Daoy (cell line): ENCODE data around the gene NCF4. TPM values are rescaled to one million over a fixed set of nuclear protein-coding genes. Genes with fewer than 3 reads are reported as not detected.

Experiments used
- DNase-seq: peaks from one replicate; pipeline ENCODE4 v3.0.0-alpha.2; 2015; ENCODE audit warnings: low read depth
- total RNA-seq: library from RNA; depleted of rRNA; stranded (reverse); fragments of >200 nt; shearing (Covaris generic); gene quantifications from 2 replicates; pipeline ENCODE4 v1.2.3, GENCODE V29; 2014

The NCF4 gene
- total RNA-seq, 1 experiment from 2014 or later = 0.23 TPM

DNA sequence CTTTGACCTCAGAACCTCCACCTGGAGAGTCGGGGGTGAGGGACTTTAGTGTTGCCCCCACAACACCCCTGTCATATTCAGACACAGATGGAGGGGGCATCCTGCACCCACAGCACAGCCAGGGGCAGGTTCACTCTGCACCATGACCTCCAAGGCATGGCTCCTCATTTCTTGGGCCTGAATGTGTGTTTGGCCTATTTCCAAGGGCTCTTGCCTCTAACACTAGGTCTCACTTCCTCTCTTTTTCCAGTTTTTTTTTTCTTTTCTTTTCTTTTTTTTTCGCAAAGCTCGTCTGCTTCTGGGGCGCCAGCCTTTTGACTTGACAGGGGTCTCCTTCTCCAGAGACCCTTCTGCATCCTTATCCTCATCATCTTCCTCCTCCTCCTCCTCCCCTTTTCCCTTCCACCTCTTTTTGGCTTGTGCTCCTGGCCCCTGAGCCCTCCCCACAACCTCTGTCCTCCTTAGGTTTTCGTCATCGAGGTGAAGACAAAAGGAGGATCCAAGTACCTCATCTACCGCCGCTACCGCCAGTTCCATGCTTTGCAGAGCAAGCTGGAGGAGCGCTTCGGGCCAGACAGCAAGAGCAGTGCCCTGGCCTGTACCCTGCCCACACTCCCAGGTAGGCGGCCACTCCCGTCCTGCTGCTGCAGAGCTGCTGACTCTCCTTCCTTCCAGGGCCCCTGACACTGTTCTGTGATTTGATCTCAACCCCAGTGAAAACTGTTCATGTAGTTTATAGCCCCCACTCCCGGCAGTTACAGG, 3.8 kb downstream of the NCF4 start:
- no peak for DNase-seq

- DNase-seq = peak; percentile 72
These were observed 4.5 kb downstream of the NCF4 start for GRCh38 chr22:36865346-36865745.

- no peak for DNase-seq
These were observed 6.9 kb downstream of the NCF4 start for GRCh38 chr22:36867695-36868094.

- no peak for DNase-seq
These were observed 7.9 kb downstream of the NCF4 start for GRCh38 chr22:36868546-36869181.

DNA sequence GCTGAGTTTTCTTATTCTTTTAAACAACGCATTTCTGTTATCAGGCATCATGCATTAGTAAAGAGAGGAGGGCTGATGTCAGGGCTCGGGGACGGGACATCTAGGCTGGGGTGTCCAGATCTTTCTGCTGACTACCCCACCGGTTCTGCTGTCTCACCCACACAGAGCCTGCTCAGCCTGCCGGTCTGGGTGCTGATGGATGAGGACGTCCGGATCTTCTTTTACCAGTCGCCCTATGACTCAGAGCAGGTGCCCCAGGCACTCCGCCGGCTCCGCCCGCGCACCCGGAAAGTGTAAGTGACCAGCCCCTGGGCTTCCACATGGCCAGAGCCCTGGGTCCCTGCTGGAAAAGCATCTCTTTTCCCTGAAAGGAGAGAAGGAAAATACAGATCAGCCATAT, 9.4 kb downstream of the NCF4 start:
- DNase-seq = peak; percentile 47

DNA sequence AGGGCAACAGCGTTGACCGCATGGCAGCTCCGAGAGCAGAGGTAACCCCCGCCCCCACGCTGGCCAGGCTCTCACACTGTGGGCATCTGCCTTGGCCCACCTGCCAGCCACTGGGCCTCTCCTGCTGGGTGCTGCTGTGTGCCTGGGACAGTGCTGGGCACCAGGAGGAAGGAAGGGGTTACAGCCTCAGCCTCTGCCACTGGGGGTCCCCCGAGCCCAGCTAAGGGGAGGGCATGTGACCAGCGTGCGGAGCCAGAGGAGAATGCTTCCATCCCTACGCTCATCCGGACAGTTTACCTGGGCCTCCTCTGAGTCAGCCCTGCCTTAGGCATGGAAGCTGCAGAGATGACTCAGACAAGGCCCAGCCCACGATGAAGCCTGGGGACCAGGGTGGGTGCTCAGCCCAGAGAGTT, 10.9 kb downstream of the NCF4 start:
- DNase-seq = peak; percentile 61

- DNase-seq = no peak
These were observed 11.3 kb downstream of the NCF4 start for GRCh38 chr22:36872084-36872483.

DNA sequence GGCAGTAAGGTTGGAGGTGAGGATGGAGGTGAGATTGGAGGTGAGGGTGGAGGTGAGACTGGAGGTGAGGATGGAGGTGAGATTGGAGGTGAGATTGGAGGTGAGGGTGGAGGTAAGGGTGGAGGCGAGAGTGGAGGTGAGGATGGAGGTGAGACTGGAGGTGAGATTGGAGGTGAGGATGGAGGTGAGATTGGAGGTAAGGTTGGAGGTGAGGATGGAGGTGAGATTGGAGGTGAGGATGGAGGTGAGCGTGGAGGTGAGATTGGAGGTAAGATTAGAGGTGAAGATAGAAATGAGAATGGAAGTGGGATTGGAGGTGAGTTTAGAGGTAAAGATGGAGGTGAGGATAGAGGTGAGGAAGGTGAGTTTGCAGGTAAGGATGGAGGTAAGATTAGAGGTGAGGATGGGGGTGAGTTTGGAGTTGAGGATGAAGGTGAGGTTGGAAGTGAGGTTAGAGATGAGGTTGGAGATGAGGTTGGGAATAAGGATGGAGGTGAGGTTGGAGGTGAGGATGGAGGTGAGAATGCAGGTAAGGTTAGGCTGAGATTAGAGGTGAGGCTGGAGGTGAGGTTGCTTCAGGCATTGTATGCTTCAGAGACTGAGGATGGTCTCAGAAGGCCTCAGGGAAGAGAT, 12.2 kb downstream of the NCF4 start:
- no peak for DNase-seq

DNA sequence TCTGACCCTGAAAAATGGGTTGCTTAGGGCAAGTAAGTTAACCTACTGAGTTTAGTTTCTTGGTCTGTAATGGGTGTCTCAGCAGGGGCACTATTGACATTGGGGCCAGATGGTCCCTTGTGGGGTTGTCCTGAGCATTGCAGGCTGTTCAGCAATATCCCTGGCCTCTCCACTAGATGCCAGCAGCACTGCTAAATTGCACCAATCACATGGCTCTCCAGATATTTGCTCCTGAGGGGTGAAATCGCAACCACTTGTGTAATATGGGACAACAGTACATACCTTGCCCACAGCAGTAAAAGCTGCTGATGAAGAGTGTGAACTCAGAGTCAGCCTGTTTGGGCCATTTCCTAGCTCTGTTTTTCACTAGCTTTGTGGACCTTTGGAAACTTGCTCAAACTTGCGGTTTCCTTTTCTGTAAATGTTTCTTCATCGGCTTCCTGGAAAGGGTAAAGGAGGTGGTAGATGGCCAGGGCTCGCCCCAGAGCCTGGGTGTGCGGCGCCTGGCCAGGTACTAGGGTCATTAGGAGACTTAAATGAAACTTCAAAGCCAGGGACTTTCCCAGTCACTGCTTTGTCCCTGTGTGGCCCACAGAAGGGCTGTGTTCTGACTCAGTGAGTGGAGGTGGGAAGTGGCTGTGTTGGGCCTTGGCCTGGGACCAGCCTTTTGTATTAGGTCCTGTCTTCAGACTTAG, 13.0 kb downstream of the NCF4 start:
- DNase-seq = peak; percentile 59

GRCh38 chr22:36874309-36874696, 13.5 kb downstream of the NCF4 start:
- no peak for DNase-seq

DNA sequence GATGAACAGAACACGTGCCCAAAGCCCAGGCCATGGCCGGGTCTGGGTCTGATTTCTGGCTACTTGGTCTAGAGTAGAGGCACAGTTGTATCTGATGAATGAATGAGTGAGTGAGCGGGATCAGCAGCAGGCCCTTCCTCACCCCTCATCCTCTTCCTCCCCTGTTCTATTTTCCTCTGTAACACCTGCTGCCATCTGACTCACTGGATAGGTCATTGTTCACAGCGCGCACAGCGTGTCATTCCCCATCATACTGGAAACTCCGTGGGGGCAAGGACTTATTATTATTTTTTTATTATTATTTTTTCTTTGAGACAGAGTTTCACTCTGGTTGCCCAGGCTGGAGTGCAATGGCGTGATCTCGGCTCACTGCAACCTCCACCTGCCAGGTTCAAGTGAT, 13.9 kb downstream of the NCF4 start:
- DNase-seq = no peak

GRCh38 chr22:36875741-36876140, 14.9 kb downstream of the NCF4 start:
- no peak for DNase-seq

- DNase-seq = peak; percentile 15
These were observed 19.0 kb downstream of the NCF4 start for GRCh38 chr22:36879775-36880174.

DNA sequence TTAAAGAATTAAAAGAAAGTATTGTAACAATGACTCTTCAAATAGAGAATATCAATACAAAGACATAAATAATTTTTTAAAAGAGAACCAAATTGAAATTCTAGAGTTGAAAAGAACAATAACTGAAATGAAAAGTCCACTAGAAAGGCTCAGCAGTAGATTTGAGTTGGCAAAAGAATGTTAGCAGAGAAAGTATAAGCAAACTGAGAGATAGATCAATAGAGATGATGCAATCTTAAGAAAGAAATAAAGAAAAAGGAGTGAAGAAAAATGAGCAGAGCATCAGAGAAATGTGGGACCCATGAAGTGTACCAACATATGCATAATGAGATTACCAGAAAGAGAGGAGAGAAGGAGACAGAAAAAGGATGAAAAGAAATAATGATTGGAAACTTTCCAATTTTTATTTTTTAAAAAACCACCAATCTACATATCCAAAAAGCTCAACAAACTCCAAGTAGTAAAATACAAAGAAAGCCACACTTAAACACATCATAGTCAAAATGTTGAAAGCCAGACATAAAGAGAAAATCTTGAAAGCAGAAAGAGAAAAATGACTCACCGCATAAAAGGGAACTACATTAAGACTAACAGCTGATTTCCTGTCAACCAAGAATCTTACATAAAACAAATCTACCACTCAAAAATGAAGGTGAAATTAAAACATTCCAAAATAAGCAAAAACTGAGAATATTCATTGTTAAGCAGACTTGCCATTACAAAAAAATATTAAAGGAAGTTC, 20.9 kb downstream of the NCF4 start:
- no peak for DNase-seq

- DNase-seq = no peak
These were observed 23.7 kb downstream of the NCF4 start for GRCh38 chr22:36884349-36885158.

DNA sequence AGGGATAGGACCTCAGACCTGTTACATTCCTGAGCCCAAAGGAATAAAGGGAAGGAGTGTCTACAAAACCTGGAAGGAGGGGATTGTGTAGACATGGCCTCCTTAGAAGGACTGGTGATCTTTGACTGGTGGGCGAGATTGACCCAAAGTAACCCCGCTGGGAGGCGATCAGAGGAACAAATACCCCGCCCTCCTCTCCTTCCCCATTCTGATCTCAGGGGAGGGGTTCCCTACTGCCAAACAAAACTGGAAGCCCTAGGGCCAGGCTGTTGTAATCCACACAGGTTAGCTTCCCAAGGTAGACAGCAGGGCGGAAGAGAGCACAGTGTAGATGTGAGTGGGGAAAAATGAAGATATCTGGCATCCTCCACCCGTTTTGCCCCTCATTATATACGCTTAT, 24.7 kb downstream of the NCF4 start:
- no peak for DNase-seq

DNA sequence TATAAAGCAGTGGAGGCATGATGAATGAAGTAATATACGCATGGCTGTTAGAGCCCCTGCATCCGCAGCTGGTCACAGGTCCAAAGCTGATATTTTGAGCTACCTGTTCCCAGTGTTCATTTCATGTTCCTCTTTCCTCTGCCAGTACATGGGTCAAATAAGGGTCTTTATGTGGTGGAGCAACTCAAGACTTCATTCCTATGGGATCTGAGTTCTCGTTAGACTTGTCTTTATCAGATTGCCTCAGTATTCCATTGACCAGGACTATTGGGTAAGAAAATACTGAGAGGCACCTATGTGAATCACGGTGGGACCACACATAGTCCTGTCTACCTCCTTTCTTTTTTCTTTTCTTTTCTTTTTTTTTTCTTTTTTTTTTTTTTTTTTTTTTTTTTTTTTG, 25.2 kb downstream of the NCF4 start:
- DNase-seq = no peak

DNA sequence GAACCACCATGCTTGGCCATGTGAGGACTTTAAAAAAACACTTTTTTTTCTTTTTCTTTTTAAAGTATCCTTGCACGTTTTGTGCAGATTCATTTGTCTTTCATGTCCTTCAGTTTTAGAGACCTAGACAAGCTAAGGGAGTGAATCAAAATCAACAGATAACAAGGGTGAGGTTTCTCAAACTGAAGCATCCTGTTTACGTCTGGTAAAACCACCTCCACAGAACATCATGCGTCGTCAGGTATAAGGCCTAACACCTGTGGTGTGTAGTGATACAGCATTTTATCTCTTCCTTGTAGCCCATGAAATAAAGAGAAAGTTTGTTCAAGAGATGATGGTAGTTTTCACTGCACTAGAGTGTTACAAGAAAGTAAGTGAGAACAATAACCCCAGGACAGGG, 26.4 kb downstream of the NCF4 start:
- DNase-seq = no peak

DNA sequence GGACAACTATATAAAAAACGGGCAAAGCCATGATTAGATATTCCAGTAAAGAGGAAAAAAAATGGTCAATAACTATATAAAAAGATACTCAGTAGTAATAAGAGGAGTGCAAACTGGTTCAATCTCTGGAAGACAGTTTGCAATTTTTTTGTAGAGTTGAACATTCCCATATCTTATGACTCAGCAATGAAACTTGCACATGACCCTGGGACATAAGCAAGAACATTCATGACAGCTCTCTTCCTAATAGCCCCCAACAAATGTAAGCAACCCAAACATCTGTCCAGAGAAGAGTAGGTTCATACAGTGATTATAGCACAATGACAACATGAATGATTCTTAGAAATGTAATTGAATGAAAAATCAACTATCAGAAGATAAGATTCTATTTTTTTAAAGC, 30.8 kb downstream of the NCF4 start:
- DNase-seq = no peak

DNA sequence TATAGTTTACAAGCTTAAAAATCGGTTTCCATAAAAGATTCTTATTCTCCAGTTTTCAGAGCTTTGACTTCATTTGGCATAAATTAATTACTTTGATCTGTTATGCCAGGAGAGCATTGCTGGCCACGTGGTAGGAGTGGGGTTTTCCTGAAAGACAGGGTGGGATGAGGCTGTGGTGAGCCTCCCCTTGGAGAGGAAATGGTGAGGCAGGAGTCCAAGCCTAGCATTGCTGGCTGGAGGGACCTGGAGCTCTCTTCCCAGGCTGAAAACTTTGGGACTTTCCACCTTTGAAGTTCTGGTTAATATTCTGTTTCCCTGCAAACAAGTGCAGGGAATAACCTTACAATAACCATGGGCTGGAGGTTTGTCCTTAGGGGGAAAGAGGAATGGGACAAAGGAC, 31.5 kb downstream of the NCF4 start:
- peak; percentile 13 for DNase-seq

DNA sequence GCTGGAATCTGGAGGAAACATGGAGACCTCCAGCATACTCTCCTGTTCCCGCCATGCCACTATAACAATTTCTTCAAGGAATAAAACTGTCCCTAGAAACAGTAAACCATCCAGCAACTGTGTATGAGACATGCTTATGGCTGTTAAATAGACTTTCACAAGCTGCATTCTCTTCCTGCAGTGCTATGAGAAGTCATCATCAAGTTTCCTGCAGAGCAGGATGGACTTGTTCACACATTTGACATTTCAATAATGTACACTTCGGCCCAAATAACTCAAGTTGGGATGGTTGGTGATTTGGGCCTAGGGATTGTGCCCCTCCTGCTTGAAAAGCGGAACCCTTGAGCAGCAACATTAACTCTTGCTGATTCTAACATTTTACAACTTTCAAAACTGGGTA, 32.5 kb downstream of the NCF4 start:
- no peak for DNase-seq
